ENCODE data around the gene LARP7.

The LARP7 gene

DNA sequence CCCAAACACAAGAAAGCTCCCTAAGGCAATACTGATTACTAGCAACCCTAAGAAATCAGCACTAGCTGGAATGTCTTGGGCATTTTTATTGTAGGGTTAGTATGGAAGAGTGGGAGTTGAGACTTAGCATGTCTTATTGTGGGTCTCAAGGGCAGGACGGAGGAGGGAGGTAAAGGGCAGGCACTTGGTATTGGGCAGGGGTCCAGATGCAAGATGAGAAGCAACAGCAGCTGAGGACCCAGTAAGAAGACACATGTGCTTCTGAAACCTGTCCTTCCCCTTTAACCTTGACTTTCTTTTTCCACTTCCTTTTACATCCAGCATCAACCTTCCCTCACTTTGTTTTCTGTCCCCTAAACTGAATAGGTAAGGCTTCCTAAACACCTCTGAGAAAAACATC is 37.4 kb downstream of the LARP7 start:
- Histone ChIP-seq H3K79me2 (ENCODE audit: insufficient read depth, low read length) (no peaks in the 10 kb centered on the region), H3K4me2 (ENCODE audit: low read length) (no peak overlapping the region), H3K27ac (ENCODE audit: low read depth, low read length, poor library complexity, severe bottlenecking) (no peak overlapping the region), H3K4me1 (ENCODE audit: insufficient read depth, low read length, severe bottlenecking) (no peaks in the 10 kb centered on the region), H2AFZ (ENCODE audit: low read length) (no peak overlapping the region), H3K36me3 (ENCODE audit: insufficient read depth, low read length) (no peaks in the 10 kb centered on the region), H3K9me2 (ENCODE audit: low read depth, low read length) (no peaks in the 10 kb centered on the region), H3F3A (ENCODE audit: insufficient read depth, low read length) (no peaks in the 10 kb centered on the region), H3K9ac (ENCODE audit: low read length) (no peak overlapping the region), H3K4me3 (ENCODE audit: low read depth, low read length, poor library complexity, severe bottlenecking) (no peak overlapping the region), H4K20me1 (ENCODE audit: insufficient read depth, low read length) (no peaks in the 10 kb centered on the region), H3K27me3 (ENCODE audit: insufficient read depth, low read length) (no peaks in the 10 kb centered on the region), H3K9me3 (ENCODE audit: low read length) (no peaks in the 10 kb centered on the region)
- no peak for TF ChIP-seq EZH2 (IDR thresholded peaks at IDR 0.05; ENCODE audit: borderline replicate concordance, low read length)
- TF ChIP-seq, protein P1, sequence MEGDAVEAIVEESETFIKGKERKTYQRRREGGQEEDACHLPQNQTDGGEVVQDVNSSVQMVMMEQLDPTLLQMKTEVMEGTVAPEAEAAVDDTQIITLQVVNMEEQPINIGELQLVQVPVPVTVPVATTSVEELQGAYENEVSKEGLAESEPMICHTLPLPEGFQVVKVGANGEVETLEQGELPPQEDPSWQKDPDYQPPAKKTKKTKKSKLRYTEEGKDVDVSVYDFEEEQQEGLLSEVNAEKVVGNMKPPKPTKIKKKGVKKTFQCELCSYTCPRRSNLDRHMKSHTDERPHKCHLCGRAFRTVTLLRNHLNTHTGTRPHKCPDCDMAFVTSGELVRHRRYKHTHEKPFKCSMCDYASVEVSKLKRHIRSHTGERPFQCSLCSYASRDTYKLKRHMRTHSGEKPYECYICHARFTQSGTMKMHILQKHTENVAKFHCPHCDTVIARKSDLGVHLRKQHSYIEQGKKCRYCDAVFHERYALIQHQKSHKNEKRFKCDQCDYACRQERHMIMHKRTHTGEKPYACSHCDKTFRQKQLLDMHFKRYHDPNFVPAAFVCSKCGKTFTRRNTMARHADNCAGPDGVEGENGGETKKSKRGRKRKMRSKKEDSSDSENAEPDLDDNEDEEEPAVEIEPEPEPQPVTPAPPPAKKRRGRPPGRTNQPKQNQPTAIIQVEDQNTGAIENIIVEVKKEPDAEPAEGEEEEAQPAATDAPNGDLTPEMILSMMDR (IDR thresholded peaks at IDR 0.05; ENCODE audit: low read length): no peak

DNA sequence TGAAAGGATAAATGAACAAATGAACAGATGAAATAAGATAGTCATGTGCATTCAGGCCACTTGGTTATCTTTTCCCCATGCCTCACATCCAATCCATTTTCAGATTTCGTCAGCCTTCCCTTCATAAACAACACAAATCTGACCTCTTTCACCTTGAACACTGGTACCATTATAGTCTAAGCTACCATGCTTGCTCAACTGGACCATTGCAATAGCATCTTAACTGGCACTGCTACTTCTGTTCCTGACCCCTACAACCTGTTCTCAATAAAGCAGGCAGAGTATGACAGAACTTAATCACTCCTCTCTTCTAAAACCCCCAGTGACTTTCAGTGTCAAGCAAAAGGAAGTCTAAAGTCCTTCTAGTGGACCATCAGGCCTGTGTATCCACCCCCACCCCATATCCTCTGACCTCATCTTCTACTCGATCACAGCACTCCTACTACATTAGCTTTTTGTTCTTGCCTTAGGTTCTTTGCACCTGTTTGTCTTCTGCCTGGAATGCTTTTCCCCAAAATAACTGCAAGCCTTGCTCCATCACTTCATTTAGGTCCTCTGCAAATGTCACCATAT is 40.7 kb downstream of the LARP7 start:
- no peaks in the 10 kb centered on the region for H3F3A ChIP-seq (ENCODE audit: insufficient read depth, low read length)
- H4K20me1 ChIP-seq (ENCODE audit: insufficient read depth, low read length): no peaks in the 10 kb centered on the region
- H3K27me3 ChIP-seq (ENCODE audit: insufficient read depth, low read length): no peaks in the 10 kb centered on the region
- H3K79me2 ChIP-seq (ENCODE audit: insufficient read depth, low read length): no peaks in the 10 kb centered on the region
- no peak overlapping the region for H2AFZ ChIP-seq (ENCODE audit: low read length)
- TF ChIP-seq, protein P1 (IDR thresholded peaks at IDR 0.05; ENCODE audit: low read length): no peak
- no peak for TF ChIP-seq EZH2 (IDR thresholded peaks at IDR 0.05; ENCODE audit: borderline replicate concordance, low read length)
- H3K4me1 ChIP-seq (ENCODE audit: insufficient read depth, low read length, severe bottlenecking): no peaks in the 10 kb centered on the region
- no peaks in the 10 kb centered on the region for H3K36me3 ChIP-seq (ENCODE audit: insufficient read depth, low read length)
- H3K9me3 ChIP-seq (ENCODE audit: low read length): no peaks in the 10 kb centered on the region
- H3K9me2 ChIP-seq (ENCODE audit: low read depth, low read length): no peaks in the 10 kb centered on the region
- H3K27ac ChIP-seq (ENCODE audit: low read depth, low read length, poor library complexity, severe bottlenecking): no peak overlapping the region
- no peak overlapping the region for H3K4me3 ChIP-seq (ENCODE audit: low read depth, low read length, poor library complexity, severe bottlenecking)
- no peak overlapping the region for H3K4me2 ChIP-seq (ENCODE audit: low read length)
- no peak overlapping the region for H3K9ac ChIP-seq (ENCODE audit: low read length)

DNA sequence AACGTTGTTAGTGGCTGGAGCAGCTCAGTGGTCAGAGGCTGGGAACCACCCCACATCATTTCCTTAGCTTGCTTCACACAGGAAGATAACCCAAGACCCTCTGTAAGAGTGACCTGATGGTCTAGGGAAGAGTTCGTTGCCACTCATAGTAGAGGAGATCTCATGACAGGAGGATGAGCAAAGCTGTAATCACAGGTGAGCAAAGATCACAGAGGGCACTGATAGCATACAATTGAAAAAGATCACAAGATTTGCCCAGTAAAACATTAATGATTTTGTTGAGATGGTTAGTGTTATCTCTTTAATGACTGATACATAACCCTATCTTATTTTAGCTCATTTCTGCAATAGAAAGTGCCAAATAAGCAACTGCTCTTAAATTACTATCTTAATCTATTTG is 44.1 kb downstream of the LARP7 start:
- H3K4me3 ChIP-seq (ENCODE audit: low read depth, low read length, poor library complexity, severe bottlenecking): no peak overlapping the region
- no peaks in the 10 kb centered on the region for H3K9me2 ChIP-seq (ENCODE audit: low read depth, low read length)
- H3K9ac ChIP-seq (ENCODE audit: low read length): no peak overlapping the region
- H3K79me2 ChIP-seq (ENCODE audit: insufficient read depth, low read length): no peaks in the 10 kb centered on the region
- TF ChIP-seq EZH2 (IDR thresholded peaks at IDR 0.05; ENCODE audit: borderline replicate concordance, low read length): no peak
- no peak overlapping the region for H3K4me2 ChIP-seq (ENCODE audit: low read length)
- no peak overlapping the region for H3K27ac ChIP-seq (ENCODE audit: low read depth, low read length, poor library complexity, severe bottlenecking)
- no peaks in the 10 kb centered on the region for H3K4me1 ChIP-seq (ENCODE audit: insufficient read depth, low read length, severe bottlenecking)
- H2AFZ ChIP-seq (ENCODE audit: low read length): no peak overlapping the region
- no peaks in the 10 kb centered on the region for H3K9me3 ChIP-seq (ENCODE audit: low read length)
- no peaks in the 10 kb centered on the region for H3K27me3 ChIP-seq (ENCODE audit: insufficient read depth, low read length)
- H4K20me1 ChIP-seq (ENCODE audit: insufficient read depth, low read length): no peaks in the 10 kb centered on the region
- H3F3A ChIP-seq (ENCODE audit: insufficient read depth, low read length): no peaks in the 10 kb centered on the region
- no peaks in the 10 kb centered on the region for H3K36me3 ChIP-seq (ENCODE audit: insufficient read depth, low read length)

DNA sequence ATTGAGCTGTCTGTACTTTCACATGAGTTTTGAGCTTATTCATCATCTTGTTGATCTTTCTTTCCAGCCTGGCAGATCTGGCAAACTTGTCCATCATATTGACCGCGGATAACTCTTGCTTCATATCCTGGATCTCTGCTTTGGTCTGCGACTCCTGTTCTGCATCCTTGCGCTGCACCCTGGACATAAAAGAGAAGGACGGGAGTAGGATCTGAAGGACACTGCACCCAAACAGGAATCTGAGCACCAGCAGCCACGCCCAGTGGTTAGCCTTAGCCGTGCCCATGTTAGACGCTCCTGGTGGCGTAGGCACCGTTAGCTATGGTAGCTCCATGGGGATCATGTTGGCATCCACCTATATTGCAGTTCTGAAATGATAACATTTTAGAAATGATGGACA is 56.6 kb downstream of the LARP7 start:
- H4K20me1 ChIP-seq (ENCODE audit: insufficient read depth, low read length): no peaks in the 10 kb centered on the region

More for the DNA sequence above, 56.6 kb downstream of the LARP7 start:
- Histone ChIP-seq H3K36me3 (ENCODE audit: insufficient read depth, low read length) (no peaks in the 10 kb centered on the region), H2AFZ (ENCODE audit: low read length) (no peak overlapping the region), H3K4me2 (ENCODE audit: low read length) (no peak overlapping the region), H3K79me2 (ENCODE audit: insufficient read depth, low read length) (no peaks in the 10 kb centered on the region), H3K9ac (ENCODE audit: low read length) (no peak overlapping the region), H3K27ac (ENCODE audit: low read depth, low read length, poor library complexity, severe bottlenecking) (no peak overlapping the region), H3K9me3 (ENCODE audit: low read length) (no peaks in the 10 kb centered on the region), H3K27me3 (ENCODE audit: insufficient read depth, low read length) (no peaks in the 10 kb centered on the region), H3K4me3 (ENCODE audit: low read depth, low read length, poor library complexity, severe bottlenecking) (no peak overlapping the region), H3F3A (ENCODE audit: insufficient read depth, low read length) (no peaks in the 10 kb centered on the region), H3K9me2 (ENCODE audit: low read depth, low read length) (no peaks in the 10 kb centered on the region), H3K4me1 (ENCODE audit: insufficient read depth, low read length, severe bottlenecking) (no peaks in the 10 kb centered on the region)
- TF ChIP-seq, protein P1 (IDR thresholded peaks at IDR 0.05; ENCODE audit: low read length): no peak
- TF ChIP-seq EZH2 (IDR thresholded peaks at IDR 0.05; ENCODE audit: borderline replicate concordance, low read length): no peak

Data from OCI-LY1 (cell line).